HPDE6-E6E7 (cell line): Measurements from ENCODE around the gene SH3BGR.

Experiments
- DNase-seq: peaks from one replicate; pipeline ENCODE4 v3.0.0; 2011; ENCODE audit warnings: missing footprints; ENCODE audit errors: extremely low spot score

SH3BGR gene

GRCh38 chr21:39546522-39546921 lies 94.8 kb downstream of the SH3BGR start:
- no peak for DNase-seq

GRCh38 chr21:39552856-39553255 lies 101.1 kb downstream of the SH3BGR start:
- DNase-seq: no peak

- no peak for DNase-seq
Observed at GRCh38 chr21:39553331-39553730, 101.6 kb downstream of the SH3BGR start.

DNA sequence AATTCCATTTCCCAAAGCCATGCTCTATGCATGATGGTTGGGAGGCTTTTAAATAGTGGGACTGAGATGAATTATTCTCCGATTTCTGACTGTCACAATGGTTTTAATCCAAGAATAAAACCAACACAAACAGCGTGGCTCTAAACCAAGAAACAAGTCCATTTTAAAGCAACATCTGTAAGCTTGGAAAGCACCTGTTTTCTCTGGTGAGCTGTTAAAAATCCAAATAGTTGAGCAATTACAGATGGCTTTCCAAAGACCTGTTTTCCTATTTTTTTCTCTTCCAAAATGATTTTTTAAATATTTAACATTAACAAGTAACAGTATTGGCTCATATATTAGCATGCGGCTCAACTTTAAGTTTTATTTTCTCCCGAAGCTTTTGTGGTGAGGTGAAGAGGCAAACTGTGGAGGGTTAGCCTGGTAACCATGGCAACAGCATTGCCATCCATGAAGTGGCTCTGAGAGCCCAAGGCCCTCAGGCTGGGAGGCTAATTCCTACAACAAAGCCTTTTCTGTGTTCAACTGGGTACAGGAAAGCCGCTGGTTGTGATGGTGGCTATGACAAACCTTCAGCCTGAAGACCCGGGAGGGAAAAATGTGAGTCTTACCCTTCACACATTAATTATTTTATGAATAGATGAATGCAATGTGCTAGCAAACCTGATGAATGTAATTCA lies 104.3 kb downstream of the SH3BGR start:
- no peak for DNase-seq

- no peak for DNase-seq
Observed at GRCh38 chr21:39559511-39559910, 107.7 kb downstream of the SH3BGR start.

- DNase-seq: no peak
Observed at GRCh38 chr21:39561140-39561539, 109.4 kb downstream of the SH3BGR start.

DNA sequence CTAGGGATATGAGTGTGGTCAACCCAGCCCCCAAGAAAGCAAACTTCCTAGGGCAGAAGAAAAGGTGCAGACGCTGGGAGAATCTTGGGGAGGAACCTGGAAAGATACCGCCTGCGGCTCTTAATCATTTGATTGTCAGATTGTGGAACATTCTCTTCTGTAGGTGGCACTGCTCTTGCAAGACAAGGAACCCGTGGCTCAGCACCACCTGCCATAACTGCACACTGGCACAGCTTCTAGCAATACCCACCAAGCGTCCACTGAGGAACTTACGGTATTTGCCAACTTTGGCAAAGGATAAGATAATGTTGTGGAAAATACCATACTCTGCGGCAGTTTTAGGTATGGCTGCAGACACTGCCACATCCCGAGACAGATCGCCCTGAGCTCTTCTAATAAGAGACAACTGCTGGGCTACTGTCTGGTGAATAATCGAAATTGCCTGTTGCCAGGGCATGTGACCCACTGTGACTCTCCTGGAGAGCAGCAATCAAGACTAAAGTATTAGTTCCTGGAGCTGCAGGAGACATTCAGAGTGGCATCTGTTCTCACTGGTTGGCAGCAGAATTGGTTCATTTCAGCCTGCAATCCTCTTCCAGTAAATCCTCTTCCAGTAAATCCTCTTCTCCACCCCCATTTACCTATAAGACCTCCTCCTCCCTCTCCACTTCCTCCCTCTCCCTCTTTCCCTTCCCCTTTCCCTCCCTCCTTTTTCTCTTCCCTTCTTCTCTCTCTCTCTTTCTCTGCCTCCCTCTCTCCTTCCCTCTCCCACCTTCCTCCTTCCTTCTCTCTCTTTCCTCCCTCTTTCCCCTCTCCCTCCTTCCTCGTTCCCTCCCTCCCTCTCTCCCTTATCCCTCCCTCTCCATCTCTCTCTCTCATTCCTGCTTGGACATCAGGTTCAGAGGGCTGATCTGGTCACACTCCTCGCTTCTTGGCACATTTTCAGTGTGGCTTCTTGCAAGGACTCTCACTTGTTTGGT lies 111.3 kb downstream of the SH3BGR start:
- DNase-seq: no peak

DNA sequence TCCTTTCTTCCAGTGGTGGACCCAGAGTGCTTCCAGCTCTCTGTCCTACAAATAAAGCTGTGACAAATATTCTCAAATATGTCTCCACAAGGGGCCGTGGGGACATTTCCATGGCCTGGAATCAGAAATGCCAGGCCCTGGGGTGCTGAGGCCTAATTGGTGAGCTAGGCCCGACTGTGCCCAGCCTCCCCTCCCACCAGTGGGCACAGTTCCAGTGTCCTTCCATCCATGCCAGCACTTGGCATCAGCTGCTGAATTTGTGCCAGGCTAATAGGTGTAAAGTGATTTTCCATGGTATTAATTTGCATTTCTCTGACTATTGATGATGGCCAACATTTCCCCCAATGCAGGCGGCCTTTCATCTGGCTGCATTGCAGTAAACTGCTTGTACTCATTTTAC lies 112.4 kb downstream of the SH3BGR start:
- no peak for DNase-seq
